Gastrocnemius medialis (tissue), 4 donors: Measurements from ENCODE around the gene KLK5. TPM values are rescaled to one million over a fixed set of nuclear protein-coding genes. Genes with fewer than 3 reads are reported as not detected.

ENCODE experiments used
- ATAC-seq, 2 donors: fragments of 150-250 bp; one replicate each; pipeline ENCODE4 v1.9.1; 2016
- DNase-seq, 2 donors: peaks; one replicate each; pipeline ENCODE4 v3.0.0-alpha.2; 2019
- H3K27ac ChIP-seq, 4 donors: fragments of 200-600 bp; sonication (generic); 1 replicate in 1 of 4; 2 replicates in 3 of 4; pipeline ENCODE4 v1.5.1; 2016 to 2018; ENCODE audit warnings: mild to moderate bottlenecking in 2 of 4, moderate library complexity in 1 of 4
- H3K27me3 ChIP-seq, 3 donors: fragments of 200-600 bp; sonication (generic) in 2 of 3; 1 replicate in 1 of 3; 2 replicates in 2 of 3; pipeline versions ENCODE4 v1.5.1 to v1.6.0; 2016 to 2019; ENCODE audit warnings: mild to moderate bottlenecking in 1 of 3, moderate library complexity in 1 of 3
- H3K36me3 ChIP-seq, 2 donors: fragments of 200-600 bp; sonication (generic) in 1 of 2; one replicate each; pipeline ENCODE4 v1.5.1; 2017 to 2018
- H3K4me1 ChIP-seq, 2 donors: fragments of 200-600 bp; sonication (generic) in 1 of 2; one replicate each; pipeline ENCODE4 v1.5.1; 2016 to 2017; ENCODE audit warnings: mild to moderate bottlenecking in 2 of 2
- H3K4me3 ChIP-seq, 4 donors: fragments of 200-600 bp; sonication (generic) in 3 of 4; 1 replicate in 1 of 4; 2 replicates in 3 of 4; pipeline ENCODE4 v1.5.1; 2016 to 2019; ENCODE audit warnings: mild to moderate bottlenecking in 2 of 4
- H3K9me3 ChIP-seq, 3 donors: fragments of 200-600 bp; sonication (generic) in 2 of 3; 1 replicate in 1 of 3; 2 replicates in 2 of 3; pipeline ENCODE4 v1.5.1; 2016 to 2019
- POLR2A ChIP-seq, 2 donors: fragments of 450-650 bp; IDR thresholded peaks; one replicate each; pipeline ENCODE4 v1.6.1; 2017; ENCODE audit warnings: antibody characterized with exemption in 2 of 2, mild to moderate bottlenecking in 2 of 2, moderate library complexity in 2 of 2
- in situ Hi-C, 4 donors: fragments of 200-750 bp; cut with MboI; loops; one replicate each; pipeline versions ENCODE4 v1.15.0 to v1.8.0; 2017; ENCODE audit warnings: low sequenced_read_pairs in 4 of 4
- intact Hi-C: fragments of 100-400 bp; cut with DNase I; formaldehyde crosslinking; loops from one replicate; pipeline ENCODE4 v1.15.1; 2023; ENCODE audit warnings: low total_unique reads
- total RNA-seq, 4 donors: library from RNA; depleted of rRNA; stranded (reverse); fragments of >200 nt; gene quantifications; one replicate each; pipeline versions ENCODE4 v1.1.0 to v1.2.3, GENCODE V29; 2016
- TF ChIP-seq, protein P1 (sequence below), 5 experiments: fragments of 450-650 bp in 3 of 5; fragments of 200-600 bp in 2 of 5; sonication (generic) in 2 of 5; IDR thresholded peaks in 4 of 5; conservative IDR thresholded peaks in 1 of 5; 1 replicate in 4 of 5; 2 replicates in 1 of 5; pipeline ENCODE4 v1.5.1; 2016 to 2019; ENCODE audit warnings: antibody characterized with exemption in 5 of 5, mild to moderate bottlenecking in 3 of 5, moderate library complexity in 3 of 5

KLK5 gene
- total RNA-seq, 4 donors from 2014 or later: not detected

DNA sequence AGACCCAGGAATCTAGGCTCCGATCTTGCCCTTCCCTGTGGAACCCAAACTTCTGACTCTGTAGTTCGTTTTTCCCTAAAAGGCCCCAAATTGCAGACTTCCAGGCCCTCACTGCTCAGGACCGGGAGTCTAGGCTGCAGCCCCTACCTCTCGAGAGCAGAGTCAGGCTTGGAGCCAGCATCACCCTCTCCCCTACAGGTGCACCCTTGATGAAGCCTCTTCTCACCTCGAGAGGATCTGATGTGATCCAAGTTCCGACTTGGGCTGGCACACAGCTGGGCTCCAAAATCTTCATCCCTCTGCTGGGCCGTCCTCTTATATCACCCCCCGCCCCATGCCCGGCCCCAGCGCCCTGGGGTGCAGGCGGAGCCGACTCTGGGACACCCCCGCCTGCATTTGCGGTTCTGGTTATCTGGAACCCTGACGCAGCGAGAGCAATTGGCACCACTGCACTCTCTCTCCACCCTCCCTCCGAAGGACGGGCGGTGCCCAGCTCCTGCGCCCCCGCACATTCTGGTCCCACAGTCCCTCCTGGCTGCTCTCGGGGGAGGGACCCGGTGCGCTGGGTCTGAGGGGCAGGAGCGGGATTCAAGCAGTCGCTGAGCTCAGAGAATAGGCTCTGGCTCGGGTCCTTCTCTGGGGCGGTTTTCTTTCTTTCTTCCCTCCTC is 30.9 kb upstream of the KLK5 start, which contains the start of gene KLK7:
KLK7 (minus strand) TSS at position 293 of the 668 bp plus-strand sequence. CDS start 1,518 bp downstream, outside the sequence.
- no peaks in the 10 kb centered on the region for H3K36me3 ChIP-seq

DNA sequence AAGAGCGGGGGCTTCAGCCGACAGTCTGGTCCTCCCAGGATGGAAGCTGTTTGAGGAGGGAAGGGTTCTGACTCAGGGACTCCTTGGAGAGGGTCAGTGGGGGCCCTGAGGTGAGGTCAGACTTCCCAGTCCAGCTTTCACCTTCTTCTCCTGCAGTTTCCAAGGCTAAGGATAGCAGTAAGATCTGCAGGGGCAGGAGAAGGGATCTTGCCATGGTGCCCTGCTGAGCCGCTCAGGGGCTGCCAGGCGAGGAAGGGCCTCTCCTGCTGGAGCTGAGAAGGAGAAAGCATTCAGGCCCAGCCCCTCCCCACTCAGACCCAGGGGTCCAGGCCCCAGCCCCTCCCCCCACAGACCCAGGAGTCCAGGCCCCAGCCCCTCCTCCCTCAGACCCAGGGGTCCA is 29.3 kb upstream of the KLK5 start:
- DNase-seq: no peak
- ATAC-seq: no peak

More for the DNA sequence above, 30.9 kb upstream of the KLK5 start, which contains the start of gene KLK7:
- no peak within 1 kb of the TSS for H3K4me3 ChIP-seq
- in situ Hi-C loops (no loop called here), intact Hi-C loops (no loop called here)
- ATAC-seq (no peak), DNase-seq (no peak)
- H3K9me3 ChIP-seq: no peaks in the 10 kb centered on the region
- TF ChIP-seq, protein P1, sequence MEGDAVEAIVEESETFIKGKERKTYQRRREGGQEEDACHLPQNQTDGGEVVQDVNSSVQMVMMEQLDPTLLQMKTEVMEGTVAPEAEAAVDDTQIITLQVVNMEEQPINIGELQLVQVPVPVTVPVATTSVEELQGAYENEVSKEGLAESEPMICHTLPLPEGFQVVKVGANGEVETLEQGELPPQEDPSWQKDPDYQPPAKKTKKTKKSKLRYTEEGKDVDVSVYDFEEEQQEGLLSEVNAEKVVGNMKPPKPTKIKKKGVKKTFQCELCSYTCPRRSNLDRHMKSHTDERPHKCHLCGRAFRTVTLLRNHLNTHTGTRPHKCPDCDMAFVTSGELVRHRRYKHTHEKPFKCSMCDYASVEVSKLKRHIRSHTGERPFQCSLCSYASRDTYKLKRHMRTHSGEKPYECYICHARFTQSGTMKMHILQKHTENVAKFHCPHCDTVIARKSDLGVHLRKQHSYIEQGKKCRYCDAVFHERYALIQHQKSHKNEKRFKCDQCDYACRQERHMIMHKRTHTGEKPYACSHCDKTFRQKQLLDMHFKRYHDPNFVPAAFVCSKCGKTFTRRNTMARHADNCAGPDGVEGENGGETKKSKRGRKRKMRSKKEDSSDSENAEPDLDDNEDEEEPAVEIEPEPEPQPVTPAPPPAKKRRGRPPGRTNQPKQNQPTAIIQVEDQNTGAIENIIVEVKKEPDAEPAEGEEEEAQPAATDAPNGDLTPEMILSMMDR (IDR thresholded peaks at IDR 0.05 in 4 of 5, conservative IDR thresholded peaks at IDR 0.05 in 1 of 5): no peak
- TF ChIP-seq POLR2A (IDR thresholded peaks at IDR 0.05): no peak
- peaks cover 0 to 3% (median 0%) of the 10 kb centered on the region in 3 donors for H3K27me3 ChIP-seq
- no peaks in the 10 kb centered on the region for H3K4me1 ChIP-seq
- H3K27ac ChIP-seq: no peak within 1 kb of the TSS

DNA sequence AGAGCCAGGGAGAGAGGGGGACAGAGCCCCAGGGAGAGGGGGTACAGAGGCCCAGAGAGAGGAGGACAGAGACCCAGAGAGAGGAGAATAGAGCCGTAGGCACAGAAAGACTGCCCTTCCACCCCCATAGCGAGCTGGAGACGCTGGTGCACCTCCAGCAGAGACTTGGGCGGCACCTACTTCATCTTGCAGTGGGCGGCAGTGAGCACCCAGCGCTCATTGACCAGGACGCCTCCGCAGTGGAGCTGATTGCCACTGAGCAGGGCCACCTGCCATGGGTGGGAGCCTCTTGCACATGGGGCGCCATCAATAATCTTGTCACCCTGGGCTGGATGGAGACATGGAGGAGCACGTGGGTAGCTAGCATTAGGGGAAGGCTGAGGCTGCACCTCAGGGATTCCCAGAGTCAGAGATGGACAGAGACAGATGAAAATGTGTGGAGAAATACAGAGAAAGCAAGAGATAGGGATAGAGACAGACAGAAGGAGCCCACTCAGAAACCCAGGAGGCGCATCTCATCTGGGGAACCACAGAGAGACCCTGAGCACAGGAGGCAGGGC is 28.8 kb upstream of the KLK5 start:
- no peaks in the 10 kb centered on the region for H3K4me1 ChIP-seq
- H3K36me3 ChIP-seq: no peaks in the 10 kb centered on the region
- in situ Hi-C loops (no loop called here), intact Hi-C loops (no loop called here)
- DNase-seq (no peak), ATAC-seq (no peak)
- no peaks in the 10 kb centered on the region for H3K9me3 ChIP-seq
- no peak overlapping the region for H3K4me3 ChIP-seq
- TF ChIP-seq, protein P1 (IDR thresholded peaks at IDR 0.05 in 4 of 5, conservative IDR thresholded peaks at IDR 0.05 in 1 of 5): no peak
- TF ChIP-seq POLR2A (IDR thresholded peaks at IDR 0.05): no peak
- no peak overlapping the region for H3K27ac ChIP-seq
- peaks cover 0 to 3% (median 0%) of the 10 kb centered on the region in 3 donors for H3K27me3 ChIP-seq

More for the DNA sequence above, 29.3 kb upstream of the KLK5 start:
- TF ChIP-seq, protein P1 (IDR thresholded peaks at IDR 0.05 in 4 of 5, conservative IDR thresholded peaks at IDR 0.05 in 1 of 5): no peak
- no peak for TF ChIP-seq POLR2A (IDR thresholded peaks at IDR 0.05)
- no peaks in the 10 kb centered on the region for H3K36me3 ChIP-seq
- intact Hi-C loops: no loop called here
- H3K27me3 ChIP-seq: peaks cover 0 to 3% (median 0%) of the 10 kb centered on the region in 3 donors
- in situ Hi-C loops: no loop called here
- H3K4me1 ChIP-seq: no peaks in the 10 kb centered on the region
- H3K4me3 ChIP-seq: no peak overlapping the region
- no peaks in the 10 kb centered on the region for H3K9me3 ChIP-seq
- no peak overlapping the region for H3K27ac ChIP-seq

DNA sequence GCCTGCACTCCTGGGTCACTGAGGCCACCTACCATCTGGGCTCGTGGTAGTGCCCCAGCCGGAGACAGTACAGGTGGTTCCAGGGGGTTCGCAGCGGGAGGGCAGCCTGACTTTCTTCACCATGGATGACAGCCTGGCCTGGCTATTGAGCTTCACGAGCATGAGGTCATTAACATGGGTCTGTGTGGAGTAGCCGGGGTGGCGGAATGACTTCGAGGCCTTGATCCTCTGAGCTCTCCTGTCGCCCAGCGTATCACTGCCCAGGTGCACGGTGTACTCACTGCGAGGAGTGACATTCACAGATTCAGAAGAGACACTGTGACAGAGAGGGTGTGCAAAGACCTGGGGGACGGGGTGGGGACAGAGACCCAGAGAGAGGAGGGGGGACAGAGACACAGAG is 27.4 kb upstream of the KLK5 start:
- Histone ChIP-seq H3K27ac (no peak overlapping the region), H3K4me1 (no peaks in the 10 kb centered on the region), H3K27me3 (peaks cover 0 to 3% (median 0%) of the 10 kb centered on the region in 3 donors), H3K9me3 (no peaks in the 10 kb centered on the region), H3K4me3 (no peak overlapping the region), H3K36me3 (no peaks in the 10 kb centered on the region)
- ATAC-seq: no peak
- DNase-seq: no peak
- no peak for TF ChIP-seq POLR2A (IDR thresholded peaks at IDR 0.05)
- TF ChIP-seq, protein P1 (IDR thresholded peaks at IDR 0.05 in 4 of 5, conservative IDR thresholded peaks at IDR 0.05 in 1 of 5): no peak
- in situ Hi-C loops: no loop called here
- intact Hi-C loops: no loop called here
